ENCODE data around the gene TERT. TPM values are rescaled to one million over a fixed set of nuclear protein-coding genes. Genes with fewer than 3 reads are reported as not detected.

Gene TERT
- total and polyA plus RNA-seq, 7 donors, result 2.9 TPM; not detected in 6

- H3K36me3 ChIP-seq, result no peaks in the 10 kb centered on the region
- H3K27ac ChIP-seq, result no peak overlapping the region
- H3K9me3 ChIP-seq, result peaks cover 0 to 4% (median 1%) of the 10 kb centered on the region in 4 donors
- TF ChIP-seq POLR2A (IDR thresholded peaks at IDR 0.05) (no peak), EP300 (IDR thresholded peaks at IDR 0.05) (no peak), POLR2AphosphoS5 (IDR thresholded peaks at IDR 0.05) (no peak), CTCF (IDR thresholded peaks at IDR 0.05) (no peak)
- 80 to 84% methylated on average over 2 of the region's 2 CpGs for WGBS, 2 donors
- DNase-seq, result no peak
- H3K4me3 ChIP-seq, result no peak overlapping the region
- no peaks in the 10 kb centered on the region for H3K4me1 ChIP-seq
- H3K27me3 ChIP-seq, result peaks cover 0 to 3% (median 0%) of the 10 kb centered on the region in 3 donors
- intact Hi-C loops (cut with DNase I), result no loop called here
Observed at GRCh38 chr5:1304033-1304432, 9.2 kb upstream of the TERT start.

GRCh38 chr5:1302258-1302657 is 7.4 kb upstream of the TERT start:
- no peaks in the 10 kb centered on the region for H3K4me1 ChIP-seq
- peaks cover 0 to 7% (median 0%) of the 10 kb centered on the region in 3 donors for H3K27me3 ChIP-seq
- intact Hi-C loops (cut with DNase I), result no loop called here
- no peaks in the 10 kb centered on the region for H3K36me3 ChIP-seq
- no peak for TF ChIP-seq CTCF (IDR thresholded peaks at IDR 0.05)
- no peak for TF ChIP-seq POLR2A (IDR thresholded peaks at IDR 0.05)
- no peak for TF ChIP-seq EP300 (IDR thresholded peaks at IDR 0.05)
- no peak for TF ChIP-seq POLR2AphosphoS5 (IDR thresholded peaks at IDR 0.05)
- H3K9me3 ChIP-seq, result peaks cover 0 to 4% (median 1%) of the 10 kb centered on the region in 4 donors
- no peak overlapping the region for H3K27ac ChIP-seq
- DNase-seq, result no peak
- 95 to 96% methylated on average over 2 of the region's 2 CpGs for WGBS, 2 donors
- H3K4me3 ChIP-seq, result no peak overlapping the region

GRCh38 chr5:1300581-1301083 is 5.8 kb upstream of the TERT start:
- Histone ChIP-seq H3K27me3 (peaks cover 0 to 16% (median 2%) of the 10 kb centered on the region in 3 donors), H3K4me1 (no peaks in the 10 kb centered on the region), H3K4me3 (no peak overlapping the region), H3K9me3 (peaks cover 0 to 4% (median 1%) of the 10 kb centered on the region in 4 donors), H3K27ac (no peak overlapping the region), H3K36me3 (no peaks in the 10 kb centered on the region)
- TF ChIP-seq CTCF (IDR thresholded peaks at IDR 0.05), result no peak
- TF ChIP-seq POLR2AphosphoS5 (IDR thresholded peaks at IDR 0.05), result no peak
- no peak for TF ChIP-seq POLR2A (IDR thresholded peaks at IDR 0.05)
- no peak for TF ChIP-seq EP300 (IDR thresholded peaks at IDR 0.05)
- intact Hi-C loops (cut with DNase I), result no loop called here
- peak; percentile 55 for DNase-seq
- WGBS, 2 donors, result 94% methylated on average over 20 of the region's 20 CpGs

- intact Hi-C loops (cut with DNase I), result no loop called here
- TF ChIP-seq POLR2AphosphoS5 (IDR thresholded peaks at IDR 0.05) (no peak), POLR2A (IDR thresholded peaks at IDR 0.05) (no peak), EP300 (IDR thresholded peaks at IDR 0.05) (no peak), CTCF (IDR thresholded peaks at IDR 0.05) (no peak)
- H3K27me3 ChIP-seq, result peaks cover 6 to 23% (median 8%) of the 10 kb centered on the region in 3 donors
- peak; percentile 17 for DNase-seq
- H3K4me3 ChIP-seq, result no peak overlapping the region
- H3K36me3 ChIP-seq, result no peaks in the 10 kb centered on the region
- no peak overlapping the region for H3K27ac ChIP-seq
- 78 to 81% methylated on average over 17 of the region's 17 CpGs for WGBS, 2 donors
- H3K4me1 ChIP-seq, result peaks cover 0 to under 1% (median 0%) of the 10 kb centered on the region in 4 donors
- peaks cover 0 to 4% (median 1%) of the 10 kb centered on the region in 4 donors for H3K9me3 ChIP-seq
Observed at GRCh38 chr5:1299961-1300360, 5.1 kb upstream of the TERT start.

GRCh38 chr5:1299511-1299850 is 4.6 kb upstream of the TERT start:
- Histone ChIP-seq H3K4me3 (no peak overlapping the region), H3K9me3 (peaks cover 0 to 4% (median 1%) of the 10 kb centered on the region in 4 donors), H3K27ac (no peak overlapping the region), H3K36me3 (no peaks in the 10 kb centered on the region), H3K4me1 (peaks cover 0 to 6% (median 0%) of the 10 kb centered on the region in 4 donors), H3K27me3 (peaks cover 11 to 27% (median 13%) of the 10 kb centered on the region in 3 donors)
- WGBS, 2 donors, result 89 to 93% methylated on average over 9 of the region's 9 CpGs
- TF ChIP-seq CTCF (IDR thresholded peaks at IDR 0.05) (no peak), EP300 (IDR thresholded peaks at IDR 0.05) (no peak), POLR2AphosphoS5 (IDR thresholded peaks at IDR 0.05) (no peak), POLR2A (IDR thresholded peaks at IDR 0.05) (no peak)
- intact Hi-C loops (cut with DNase I), result no loop called here
- peak; percentile 52 for DNase-seq

Measured in sigmoid colon (tissue), 7 donors.